Measurements from ENCODE around the gene PHF14.
"Not testable (repeated sequence)": the region's sequence is repeated elsewhere in the genome, so short reads cannot be mapped to it uniquely, and the experiment has no call there.

The PHF14 gene

GRCh38 chr7:10953078-10953750, 20.5 kb upstream of the PHF14 start:
- DNase-seq, H3K9me3 Mint-ChIP-seq, H3K36me3 Mint-ChIP-seq, H3K27ac Mint-ChIP-seq, H3K4me3 Mint-ChIP-seq, CTCF ChIA-PET, H3K4me1 Mint-ChIP-seq, H3K27me3 Mint-ChIP-seq: not testable (repeated sequence)

GRCh38 chr7:10956528-10956927, 17.1 kb upstream of the PHF14 start:
- DNase-seq = no peak
- no peaks in the 10 kb centered on the region for H3K36me3 Mint-ChIP-seq
- no peaks in the 10 kb centered on the region for H3K4me1 Mint-ChIP-seq
- H3K9me3 Mint-ChIP-seq = peaks cover 5% of the 10 kb centered on the region
- peaks cover 16% of the 10 kb centered on the region for H3K27me3 Mint-ChIP-seq
- H3K4me3 Mint-ChIP-seq = no peak overlapping the region
- CTCF ChIA-PET = no interaction called here
- no peak overlapping the region for H3K27ac Mint-ChIP-seq

GRCh38 chr7:10960242-10960641, 13.4 kb upstream of the PHF14 start:
- CTCF ChIA-PET, H3K36me3 Mint-ChIP-seq, H3K4me1 Mint-ChIP-seq, DNase-seq, H3K4me3 Mint-ChIP-seq, H3K27ac Mint-ChIP-seq, H3K9me3 Mint-ChIP-seq: not testable (repeated sequence)
- H3K27me3 Mint-ChIP-seq = peaks cover 28% of the 10 kb centered on the region

GRCh38 chr7:10965016-10965415, 8.7 kb upstream of the PHF14 start:
- DNase-seq, H3K4me3 Mint-ChIP-seq, CTCF ChIA-PET, H3K27ac Mint-ChIP-seq, H3K36me3 Mint-ChIP-seq, H3K9me3 Mint-ChIP-seq: not testable (repeated sequence)
- peaks cover 13% of the 10 kb centered on the region for H3K4me1 Mint-ChIP-seq
- H3K27me3 Mint-ChIP-seq = peaks cover 23% of the 10 kb centered on the region

GRCh38 chr7:10972174-10972573, 1.5 kb upstream of the PHF14 start:
- CTCF ChIA-PET = no interaction called here
- H3K27ac Mint-ChIP-seq = no peak overlapping the region

GRCh38 chr7:10973942-10974911, 555 bp downstream of the PHF14 start:
- CTCF ChIA-PET = no interaction called here
- no peak for DNase-seq
- peaks cover 10% of the 10 kb centered on the region for H3K27me3 Mint-ChIP-seq
- H3K4me3 Mint-ChIP-seq = peak overlapping the region; percentile 92
- H3K4me1 Mint-ChIP-seq = peaks cover 41% of the 10 kb centered on the region
- no peaks in the 10 kb centered on the region for H3K9me3 Mint-ChIP-seq
- peak overlapping the region; percentile 91 for H3K27ac Mint-ChIP-seq
- H3K36me3 Mint-ChIP-seq = peaks cover 26% of the 10 kb centered on the region

More at GRCh38 chr7:10972174-10972573, 1.5 kb upstream of the PHF14 start:
- no peak for DNase-seq
- H3K9me3 Mint-ChIP-seq = no peaks in the 10 kb centered on the region
- H3K36me3 Mint-ChIP-seq = peaks cover 15% of the 10 kb centered on the region
- peaks cover 10% of the 10 kb centered on the region for H3K27me3 Mint-ChIP-seq
- peak overlapping the region; percentile 92 for H3K4me3 Mint-ChIP-seq
- H3K4me1 Mint-ChIP-seq = peaks cover 41% of the 10 kb centered on the region

GRCh38 chr7:10977113-10977512, 3.4 kb downstream of the PHF14 start:
- Mint-ChIP-seq H3K27ac (no peak overlapping the region), H3K27me3 (no peaks in the 10 kb centered on the region), H3K4me1 (peaks cover 41% of the 10 kb centered on the region), H3K4me3 (no peak overlapping the region), H3K9me3 (no peaks in the 10 kb centered on the region), H3K36me3 (peaks cover 35% of the 10 kb centered on the region)
- CTCF ChIA-PET = interaction anchor here (0.6 kb wide), 1 partner anchor 11 kb away, joined by 3 read pairs; no protein-coding TSS in a partner anchor
- no peak for DNase-seq

GRCh38 chr7:10981317-10981716, 7.6 kb downstream of the PHF14 start:
- no peak overlapping the region for H3K4me3 Mint-ChIP-seq
- CTCF ChIA-PET = interaction anchor here (0.8 kb wide), 1 partner anchor 40 kb away, joined by 4 read pairs; no protein-coding TSS in a partner anchor
- DNase-seq = no peak
- peaks cover 10% of the 10 kb centered on the region for H3K4me1 Mint-ChIP-seq
- no peaks in the 10 kb centered on the region for H3K9me3 Mint-ChIP-seq
- H3K36me3 Mint-ChIP-seq = peaks cover 38% of the 10 kb centered on the region
- no peaks in the 10 kb centered on the region for H3K27me3 Mint-ChIP-seq
- H3K27ac Mint-ChIP-seq = no peak overlapping the region

- H3K36me3 Mint-ChIP-seq = peaks cover 38% of the 10 kb centered on the region
- H3K27me3 Mint-ChIP-seq, CTCF ChIA-PET, H3K4me3 Mint-ChIP-seq, H3K4me1 Mint-ChIP-seq, DNase-seq, H3K9me3 Mint-ChIP-seq, H3K27ac Mint-ChIP-seq: not testable (repeated sequence)
These were observed 17.1 kb downstream of the PHF14 start for GRCh38 chr7:10990748-10991147.

- H3K36me3 Mint-ChIP-seq = peaks cover 30% of the 10 kb centered on the region
- DNase-seq, CTCF ChIA-PET, H3K4me3 Mint-ChIP-seq, H3K27ac Mint-ChIP-seq, H3K9me3 Mint-ChIP-seq, H3K4me1 Mint-ChIP-seq, H3K27me3 Mint-ChIP-seq: not testable (repeated sequence)
These were observed 22.0 kb downstream of the PHF14 start for GRCh38 chr7:10995482-10996166.

- peaks cover 25% of the 10 kb centered on the region for H3K36me3 Mint-ChIP-seq
- H3K27ac Mint-ChIP-seq = no peak overlapping the region
- CTCF ChIA-PET = interaction anchor here (0.7 kb wide), 1 partner anchor 14 kb away, joined by 3 read pairs; no protein-coding TSS in a partner anchor
- H3K4me1 Mint-ChIP-seq = peaks cover 10% of the 10 kb centered on the region
- peaks cover 4% of the 10 kb centered on the region for H3K9me3 Mint-ChIP-seq
- no peak for DNase-seq
- H3K4me3 Mint-ChIP-seq = no peak overlapping the region
- H3K27me3 Mint-ChIP-seq = no peaks in the 10 kb centered on the region
These were observed 25.5 kb downstream of the PHF14 start for GRCh38 chr7:10998996-10999757.

- Mint-ChIP-seq H3K4me1 (peaks cover 15% of the 10 kb centered on the region), H3K36me3 (peaks cover 26% of the 10 kb centered on the region), H3K27ac (no peak overlapping the region), H3K9me3 (no peaks in the 10 kb centered on the region), H3K4me3 (no peak overlapping the region), H3K27me3 (no peaks in the 10 kb centered on the region)
- DNase-seq = no peak
- CTCF ChIA-PET = no interaction called here
These were observed 31.5 kb downstream of the PHF14 start for GRCh38 chr7:11005202-11005601.

GRCh38 chr7:11006291-11006690, 32.6 kb downstream of the PHF14 start:
- peaks cover 22% of the 10 kb centered on the region for H3K36me3 Mint-ChIP-seq
- H3K27ac Mint-ChIP-seq = no peak overlapping the region
- H3K4me1 Mint-ChIP-seq = peaks cover 15% of the 10 kb centered on the region
- H3K27me3 Mint-ChIP-seq = no peaks in the 10 kb centered on the region
- DNase-seq = no peak
- CTCF ChIA-PET = no interaction called here
- H3K9me3 Mint-ChIP-seq = no peaks in the 10 kb centered on the region
- H3K4me3 Mint-ChIP-seq = no peak overlapping the region

GRCh38 chr7:11009631-11010030, 36.0 kb downstream of the PHF14 start:
- peaks cover 15% of the 10 kb centered on the region for H3K4me1 Mint-ChIP-seq
- no peak overlapping the region for H3K27ac Mint-ChIP-seq
- H3K4me3 Mint-ChIP-seq = no peak overlapping the region
- no peaks in the 10 kb centered on the region for H3K9me3 Mint-ChIP-seq
- CTCF ChIA-PET = no interaction called here
- no peaks in the 10 kb centered on the region for H3K27me3 Mint-ChIP-seq
- DNase-seq = no peak
- peaks cover 24% of the 10 kb centered on the region for H3K36me3 Mint-ChIP-seq
